IPS-18a (cell line): ENCODE measurements around the gene HNF4A.

ENCODE experiments used
- H3K27ac ChIP-seq: one replicate; pipeline ENCODE4 v1.5.1; 2013; ENCODE audit warnings: low read length
- H3K27me3 ChIP-seq: one replicate; pipeline ENCODE4 v1.6.1; 2013; ENCODE audit warnings: mild to moderate bottlenecking, low read length; ENCODE audit not compliant: control insufficient read depth, insufficient read depth
- H3K36me3 ChIP-seq: one replicate; pipeline ENCODE4 v1.6.1; 2013; ENCODE audit warnings: low read depth, low read length; ENCODE audit not compliant: control insufficient read depth
- H3K4me1 ChIP-seq: one replicate; pipeline ENCODE4 v1.6.1; 2013; ENCODE audit warnings: low read depth, low read length; ENCODE audit not compliant: control insufficient read depth
- H3K4me3 ChIP-seq: one replicate; pipeline ENCODE4 v1.5.1; 2013; ENCODE audit warnings: low read length
- H3K9ac ChIP-seq: one replicate; pipeline ENCODE4 v1.6.1; 2013; ENCODE audit warnings: mild to moderate bottlenecking, low read length, moderate library complexity
- H3K9me3 ChIP-seq: one replicate; pipeline ENCODE4 v1.6.1; 2013; ENCODE audit warnings: low read depth, low read length; ENCODE audit not compliant: control insufficient read depth

HNF4A gene

GRCh38 chr20:44423480-44423879 is 68.0 kb downstream of the HNF4A start:
- Histone ChIP-seq H3K36me3 (no peaks in the 10 kb centered on the region), H3K27ac (no peak overlapping the region), H3K4me1 (no peaks in the 10 kb centered on the region)

GRCh38 chr20:44424039-44424495 is 68.6 kb downstream of the HNF4A start:
- Histone ChIP-seq H3K27me3 (no peaks in the 10 kb centered on the region), H3K9me3 (no peaks in the 10 kb centered on the region), H3K36me3 (no peaks in the 10 kb centered on the region), H3K27ac (no peak overlapping the region), H3K4me3 (no peak overlapping the region), H3K9ac (no peak overlapping the region), H3K4me1 (no peaks in the 10 kb centered on the region)

More at GRCh38 chr20:44423480-44423879, 68.0 kb downstream of the HNF4A start:
- H3K9ac ChIP-seq: no peak overlapping the region
- H3K27me3 ChIP-seq: no peaks in the 10 kb centered on the region
- H3K4me3 ChIP-seq: no peak overlapping the region
- H3K9me3 ChIP-seq: no peaks in the 10 kb centered on the region

GRCh38 chr20:44425923-44426322 is 70.4 kb downstream of the HNF4A start:
- Histone ChIP-seq H3K27ac (no peak overlapping the region), H3K9me3 (no peaks in the 10 kb centered on the region), H3K36me3 (no peaks in the 10 kb centered on the region), H3K27me3 (no peaks in the 10 kb centered on the region), H3K4me3 (no peak overlapping the region), H3K4me1 (no peaks in the 10 kb centered on the region), H3K9ac (no peak overlapping the region)

- Histone ChIP-seq H3K27ac (no peak overlapping the region), H3K4me3 (no peak overlapping the region), H3K4me1 (no peaks in the 10 kb centered on the region), H3K27me3 (no peaks in the 10 kb centered on the region), H3K9ac (no peak overlapping the region), H3K9me3 (no peaks in the 10 kb centered on the region), H3K36me3 (no peaks in the 10 kb centered on the region)
These were observed 71.6 kb downstream of the HNF4A start for GRCh38 chr20:44426879-44427790.

GRCh38 chr20:44427804-44428173 is 72.3 kb downstream of the HNF4A start:
- Histone ChIP-seq H3K27me3 (no peaks in the 10 kb centered on the region), H3K27ac (no peak overlapping the region), H3K4me1 (no peaks in the 10 kb centered on the region), H3K9ac (no peak overlapping the region), H3K36me3 (no peaks in the 10 kb centered on the region), H3K4me3 (no peak overlapping the region), H3K9me3 (no peaks in the 10 kb centered on the region)

- H3K27me3 ChIP-seq: no peaks in the 10 kb centered on the region
- H3K27ac ChIP-seq: no peak overlapping the region
- H3K36me3 ChIP-seq: no peaks in the 10 kb centered on the region
- H3K9me3 ChIP-seq: no peaks in the 10 kb centered on the region
- no peaks in the 10 kb centered on the region for H3K4me1 ChIP-seq
- no peak overlapping the region for H3K9ac ChIP-seq
- H3K4me3 ChIP-seq: no peak overlapping the region
These were observed 72.9 kb downstream of the HNF4A start for GRCh38 chr20:44428174-44429016.

- no peaks in the 10 kb centered on the region for H3K36me3 ChIP-seq
- H3K9me3 ChIP-seq: no peaks in the 10 kb centered on the region
- no peaks in the 10 kb centered on the region for H3K4me1 ChIP-seq
- no peak overlapping the region for H3K4me3 ChIP-seq
- no peaks in the 10 kb centered on the region for H3K27me3 ChIP-seq
- no peak overlapping the region for H3K27ac ChIP-seq
- no peak overlapping the region for H3K9ac ChIP-seq
These were observed 73.5 kb downstream of the HNF4A start for GRCh38 chr20:44429017-44429339.

GRCh38 chr20:44429419-44430269 is 74.1 kb downstream of the HNF4A start:
- Histone ChIP-seq H3K36me3 (no peaks in the 10 kb centered on the region), H3K9ac (no peak overlapping the region), H3K9me3 (no peaks in the 10 kb centered on the region), H3K4me1 (no peaks in the 10 kb centered on the region), H3K27me3 (no peaks in the 10 kb centered on the region), H3K4me3 (no peak overlapping the region), H3K27ac (no peak overlapping the region)

- H3K27ac ChIP-seq: no peak overlapping the region
- no peaks in the 10 kb centered on the region for H3K27me3 ChIP-seq
- H3K4me1 ChIP-seq: no peaks in the 10 kb centered on the region
- no peak overlapping the region for H3K9ac ChIP-seq
- no peaks in the 10 kb centered on the region for H3K9me3 ChIP-seq
- H3K4me3 ChIP-seq: no peak overlapping the region
- H3K36me3 ChIP-seq: no peaks in the 10 kb centered on the region
These were observed 75.0 kb downstream of the HNF4A start for GRCh38 chr20:44430270-44431065.

- no peak overlapping the region for H3K4me3 ChIP-seq
- no peaks in the 10 kb centered on the region for H3K9me3 ChIP-seq
- no peak overlapping the region for H3K9ac ChIP-seq
- H3K36me3 ChIP-seq: no peaks in the 10 kb centered on the region
- H3K27ac ChIP-seq: no peak overlapping the region
- no peaks in the 10 kb centered on the region for H3K4me1 ChIP-seq
- no peaks in the 10 kb centered on the region for H3K27me3 ChIP-seq
These were observed 75.6 kb downstream of the HNF4A start for GRCh38 chr20:44431118-44431501.
